ENCODE data around the gene RASAL1. TPM values are rescaled to one million over a fixed set of nuclear protein-coding genes. Genes with fewer than 3 reads are reported as not detected.

RASAL1 gene
- total and polyA plus RNA-seq, 2 experiments from 2014 or later = 2.7 to 8.2 TPM

GRCh38 chr12:113108308-113108707 lies 27.3 kb downstream of the RASAL1 start (continued):
- TF ChIP-seq ZNF462 (CRISPR knock-in tag; IDR thresholded peaks at IDR 0.05) = no peak

GRCh38 chr12:113106361-113106760 lies 29.2 kb downstream of the RASAL1 start:
- Histone ChIP-seq H3K4me3 (no peak overlapping the region), H4K20me1 (replicated peaks; ENCODE audit: insufficient read depth) (no peaks in the 10 kb centered on the region), H2AFZ (no peak overlapping the region), H3K27me3 (ENCODE audit: insufficient read depth) (no peaks in the 10 kb centered on the region), H3K9me2 (ENCODE audit: insufficient read depth) (no peaks in the 10 kb centered on the region), H3K4me1 (ENCODE audit: insufficient read depth) (no peaks in the 10 kb centered on the region), H3K27ac (ENCODE audit: low read depth) (no peak overlapping the region), H3K4me2 (no peak overlapping the region), H3K79me2 (replicated peaks; ENCODE audit: insufficient read depth) (no peaks in the 10 kb centered on the region), H3F3A (replicated peaks; ENCODE audit: low read depth) (no peaks in the 10 kb centered on the region), H3K36me3 (ENCODE audit: insufficient read depth) (no peaks in the 10 kb centered on the region)
- Mint-ChIP-seq H3K9me3 (no peaks in the 10 kb centered on the region), H3K4me1 (no peaks in the 10 kb centered on the region; the same call in 2 of the 3 replicates), H3K27me3 (ENCODE audit: insufficient read depth, low read depth, poor library complexity) (peaks cover 6% of the 10 kb centered on the region), H3K27ac (no peak overlapping the region), H3K4me3 (no peak overlapping the region; the same call in 2 of the 3 replicates), H3K36me3 (ENCODE audit: low read depth) (peaks cover 3% of the 10 kb centered on the region; the same call in 1 of the 3 replicates)
- ATAC-seq (no peak), DNase-seq (ENCODE audit: low spot score) (no peak)
- no peak for TF ChIP-seq EZH2phosphoT487 (IDR thresholded peaks at IDR 0.05; ENCODE audit: unreplicated experiment)
- TF ChIP-seq, protein P1, sequence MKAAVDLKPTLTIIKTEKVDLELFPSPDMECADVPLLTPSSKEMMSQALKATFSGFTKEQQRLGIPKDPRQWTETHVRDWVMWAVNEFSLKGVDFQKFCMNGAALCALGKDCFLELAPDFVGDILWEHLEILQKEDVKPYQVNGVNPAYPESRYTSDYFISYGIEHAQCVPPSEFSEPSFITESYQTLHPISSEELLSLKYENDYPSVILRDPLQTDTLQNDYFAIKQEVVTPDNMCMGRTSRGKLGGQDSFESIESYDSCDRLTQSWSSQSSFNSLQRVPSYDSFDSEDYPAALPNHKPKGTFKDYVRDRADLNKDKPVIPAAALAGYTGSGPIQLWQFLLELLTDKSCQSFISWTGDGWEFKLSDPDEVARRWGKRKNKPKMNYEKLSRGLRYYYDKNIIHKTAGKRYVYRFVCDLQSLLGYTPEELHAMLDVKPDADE (IDR thresholded peaks at IDR 0.05) = no peak
- no peak for TF ChIP-seq STAT1 (IDR thresholded peaks at IDR 0.05; ENCODE audit: unreplicated experiment)
- TF ChIP-seq ZNF114 (CRISPR knock-in tag; IDR thresholded peaks at IDR 0.05) = no peak

All from GM23338 (cell line).